Right kidney (tissue), 1 donor: Measurements from ENCODE around the gene NELFCD.
"Not testable (repeated sequence)": the region's sequence is repeated elsewhere in the genome, so short reads cannot be mapped to it uniquely, and the experiment has no call there.

Experiments
- DNase-seq: peaks from one replicate; pipeline ENCODE4 v3.0.0-alpha.2; 2016

NELFCD gene

GRCh38 chr20:59007665-59008511, 26.8 kb downstream of the NELFCD start:
- no peak for DNase-seq

DNA sequence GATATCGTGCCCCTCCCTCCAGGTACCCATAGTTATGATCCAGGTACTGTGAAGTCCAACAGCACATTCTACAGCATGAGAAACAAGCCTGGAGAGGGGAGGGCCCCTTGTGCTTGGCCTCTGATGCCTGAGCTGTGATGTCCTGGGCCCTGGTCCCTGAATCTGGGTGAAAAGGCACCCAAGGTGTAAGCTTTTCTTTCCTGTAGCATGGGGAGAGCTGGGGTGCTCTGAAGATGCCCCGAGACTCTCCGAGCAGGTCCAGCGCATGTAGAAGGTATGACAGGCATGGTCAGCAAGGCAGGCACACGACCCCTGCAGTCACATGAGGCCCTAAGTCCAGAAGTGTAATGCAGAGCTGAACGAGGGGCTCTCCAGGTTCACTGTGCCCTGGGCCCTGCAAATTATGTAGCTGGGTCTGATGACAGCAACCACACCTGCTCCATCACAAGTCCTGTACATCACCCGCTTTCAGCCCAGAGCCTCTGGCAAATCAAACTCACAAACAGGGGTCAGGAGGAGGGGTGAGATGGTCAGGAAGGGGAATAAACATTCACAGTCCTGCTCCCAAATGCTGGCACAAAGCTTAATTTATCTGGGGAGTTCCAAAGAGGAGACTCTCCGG, 27.8 kb downstream of the NELFCD start:
- no peak for DNase-seq

- no peak for DNase-seq
These were observed 29.4 kb downstream of the NELFCD start for GRCh38 chr20:59010321-59010994.

- DNase-seq = no peak
These were observed 30.2 kb downstream of the NELFCD start for GRCh38 chr20:59010995-59011873.

DNA sequence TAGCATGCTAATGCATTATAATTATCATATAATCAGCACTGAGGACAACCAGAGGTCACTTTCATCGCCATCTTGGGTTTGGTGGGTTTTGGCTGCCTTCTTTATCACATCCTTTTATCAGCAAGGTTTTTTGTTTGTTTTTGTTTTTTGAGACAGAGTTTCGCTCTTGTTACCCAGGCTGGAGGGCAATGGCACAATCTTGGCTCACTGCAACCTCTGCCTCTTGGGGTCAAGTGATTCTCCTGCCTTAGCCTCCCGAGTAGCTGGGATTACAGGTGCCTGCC, 30.8 kb downstream of the NELFCD start:
- DNase-seq = not testable (repeated sequence)

GRCh38 chr20:59013031-59013951, 32.2 kb downstream of the NELFCD start:
- DNase-seq = no peak

DNA sequence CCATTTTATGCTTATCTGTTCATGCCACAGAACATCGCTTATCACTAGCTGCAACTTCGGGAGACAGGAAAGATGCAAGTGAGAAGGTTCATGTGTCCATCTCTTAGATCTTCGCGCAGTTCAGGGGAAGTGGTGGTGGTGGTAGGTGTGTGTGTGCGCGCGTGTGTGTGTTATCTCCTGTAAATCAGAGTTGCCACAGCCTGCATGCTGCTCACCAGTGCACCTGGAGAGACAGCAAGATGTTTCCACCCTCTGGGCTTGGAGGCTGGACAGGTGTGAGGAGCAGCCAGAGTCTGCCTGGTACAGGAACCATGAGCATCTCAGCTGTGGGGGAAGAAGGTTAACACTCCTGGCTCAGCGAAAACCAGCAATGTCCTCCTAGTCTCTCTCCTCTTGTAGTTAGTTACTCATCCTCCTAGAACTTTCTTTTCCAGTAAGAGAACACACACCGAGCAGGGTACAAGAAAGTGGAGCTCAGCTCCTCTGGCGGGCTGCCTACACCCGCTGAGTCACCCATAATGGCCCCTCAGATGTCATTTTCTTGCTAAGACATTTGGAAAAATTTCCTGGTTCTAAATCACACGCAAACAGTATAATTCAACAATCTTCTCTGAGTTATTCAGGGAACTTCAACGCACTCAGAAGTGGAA, 33.0 kb downstream of the NELFCD start:
- no peak for DNase-seq

GRCh38 chr20:59014680-59015389, 33.8 kb downstream of the NELFCD start:
- no peak for DNase-seq

GRCh38 chr20:59015411-59015810, 34.4 kb downstream of the NELFCD start:
- no peak for DNase-seq

- DNase-seq = no peak
These were observed 35.0 kb downstream of the NELFCD start for GRCh38 chr20:59015812-59016711.

DNA sequence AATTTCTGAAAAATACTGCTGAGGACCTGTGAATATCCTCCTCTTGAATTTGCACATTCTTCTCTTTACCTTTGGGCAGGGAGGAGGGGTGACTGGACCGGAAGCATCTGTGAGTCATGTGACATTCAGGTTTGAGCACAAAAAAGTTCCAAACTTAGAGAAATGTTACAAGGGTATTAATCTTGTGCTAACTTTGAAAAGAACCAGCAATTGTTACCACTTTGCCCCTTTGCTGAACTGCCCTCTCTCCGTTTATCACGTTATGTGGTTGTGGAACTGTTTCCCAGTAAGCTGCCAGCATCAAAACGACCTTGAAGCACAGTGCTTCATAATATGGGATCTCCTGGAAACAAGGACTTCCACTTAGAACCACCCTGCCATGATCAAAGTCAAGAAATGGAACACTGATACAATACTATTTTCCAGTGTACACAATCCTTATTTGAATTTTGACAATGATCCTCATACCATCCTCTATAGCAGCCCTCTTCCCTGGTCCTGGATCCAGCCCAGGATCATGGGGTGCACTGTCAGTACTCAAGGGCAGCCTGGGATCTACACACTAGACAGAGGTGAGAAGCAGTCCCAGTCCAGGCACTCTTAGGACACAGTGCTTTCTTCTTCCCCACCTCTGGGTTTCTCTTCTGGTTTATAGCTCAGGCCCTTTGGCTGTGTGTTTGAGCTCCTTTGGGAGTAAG, 35.9 kb downstream of the NELFCD start:
- DNase-seq = no peak

DNA sequence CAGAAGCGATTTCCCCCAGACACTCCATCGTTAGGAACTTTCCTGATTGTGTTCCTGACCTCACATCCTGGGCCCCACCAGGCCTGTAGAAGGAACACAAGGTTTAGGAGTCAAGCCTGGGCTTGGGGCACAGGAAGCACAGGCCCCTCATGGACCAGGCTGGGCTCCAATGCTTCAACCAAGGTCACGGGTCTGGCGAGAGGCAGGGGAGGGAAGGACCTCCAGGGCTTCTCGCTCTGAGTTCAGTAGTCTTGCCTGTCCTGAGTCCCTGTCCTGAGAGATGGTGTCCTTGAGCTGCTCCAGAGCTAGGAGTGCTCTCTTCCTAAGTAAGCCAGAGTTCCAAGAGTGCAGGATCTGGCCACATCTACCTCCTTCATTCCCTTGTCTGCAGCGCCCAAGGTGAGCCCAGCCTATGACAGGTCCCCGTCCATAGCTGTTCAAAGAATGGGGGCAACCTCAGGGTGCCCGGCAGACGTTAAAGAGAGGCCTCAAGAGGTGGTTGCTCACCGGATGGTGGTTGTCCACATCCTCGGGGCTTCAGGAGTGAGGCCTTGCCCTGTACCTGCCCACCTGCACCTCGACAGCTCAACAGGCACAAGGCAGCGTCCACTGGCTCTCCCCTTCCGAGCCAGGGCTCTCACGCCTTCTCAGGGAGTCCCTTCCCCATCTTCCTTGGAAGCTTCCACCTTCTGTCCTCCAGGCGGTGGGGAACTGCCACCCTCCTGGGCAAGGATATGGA, 36.6 kb downstream of the NELFCD start:
- DNase-seq = no peak

GRCh38 chr20:59018817-59019216, 37.8 kb downstream of the NELFCD start:
- no peak for DNase-seq

DNA sequence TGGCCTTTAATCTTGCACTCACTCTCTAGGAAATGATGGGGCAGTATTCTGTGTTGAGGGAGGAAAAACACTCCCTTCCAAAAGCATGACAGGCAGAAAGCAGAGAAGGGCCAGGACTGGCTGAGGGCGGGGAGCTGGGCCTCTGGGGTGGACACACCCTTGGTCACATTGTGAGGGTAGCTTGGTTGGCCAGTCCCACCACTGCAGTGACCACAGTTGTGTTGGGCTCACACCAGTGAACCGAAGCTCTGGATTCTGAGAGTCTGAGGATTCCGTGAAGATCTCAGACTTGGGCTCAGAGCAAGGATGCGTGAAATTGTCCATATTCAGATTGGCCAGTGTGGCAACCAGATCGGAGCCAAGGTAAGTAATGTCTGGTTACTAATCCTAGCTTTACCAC, 38.2 kb downstream of the NELFCD start, which contains the start of gene TUBB1:
TSS of gene TUBB1 (plus strand) at position 213 of the 400 bp plus-strand sequence. CDS start at position 307, 94 bp downstream.
- no peak for DNase-seq

GRCh38 chr20:59020938-59021551, 40.0 kb downstream of the NELFCD start:
- no peak for DNase-seq

GRCh38 chr20:59022754-59023153, 41.7 kb downstream of the NELFCD start:
- DNase-seq = no peak

GRCh38 chr20:59023616-59024015, 42.6 kb downstream of the NELFCD start:
- DNase-seq = no peak
